ENCODE results near the gene UXS1.

UXS1 gene

DNA sequence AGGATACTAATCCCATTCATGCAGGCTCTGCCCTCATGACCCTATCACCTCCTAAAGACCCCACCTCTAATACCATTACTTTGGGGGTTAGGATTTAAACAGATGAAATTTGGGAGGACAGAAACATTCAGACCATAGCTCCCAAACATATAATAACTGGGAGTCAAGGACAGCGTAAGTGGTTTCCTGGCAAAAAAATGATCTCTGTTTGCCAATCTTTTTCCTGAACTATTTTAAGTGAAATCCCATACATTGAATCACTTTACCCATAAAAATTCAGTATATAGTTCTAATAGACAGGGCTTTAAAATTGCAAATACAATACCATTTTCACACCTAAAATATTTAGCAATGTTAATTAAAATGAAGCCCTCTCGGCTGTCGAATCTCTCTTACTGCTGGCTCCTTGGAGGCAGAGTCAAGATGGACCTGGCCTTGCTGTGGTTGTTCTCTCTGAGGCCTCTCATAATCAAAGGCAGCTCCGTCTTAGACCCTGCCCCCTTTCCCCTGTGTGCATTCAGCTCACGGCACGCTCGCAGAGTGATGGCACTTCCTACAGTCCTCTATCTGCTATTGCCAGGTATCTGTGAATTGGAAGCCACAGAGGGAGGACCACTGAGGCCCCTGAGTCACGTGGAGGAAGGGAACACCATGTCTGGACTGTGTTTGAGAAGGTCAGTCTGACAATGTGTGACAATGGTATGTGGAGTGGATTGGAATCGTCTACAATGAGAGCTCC is 132.3 kb downstream of the UXS1 start:
- no peak overlapping the region for H3K9ac ChIP-seq (ENCODE audit: low read depth, low read length)
- TF ChIP-seq EZH2 (IDR thresholded peaks at IDR 0.05; ENCODE audit: borderline replicate concordance, low read depth, low read length, severe bottlenecking) = no peak
- no peak for TF ChIP-seq CTCF (IDR thresholded peaks at IDR 0.05; ENCODE audit: borderline replicate concordance, extremely low read depth, low read length, poor library complexity, severe bottlenecking)
- H3K27me3 ChIP-seq (ENCODE audit: insufficient read depth, low read length, poor library complexity) = no peaks in the 10 kb centered on the region
- H3K4me2 ChIP-seq (ENCODE audit: insufficient read depth, low read length) = no peak overlapping the region
- H3K27ac ChIP-seq (ENCODE audit: low read length) = no peak overlapping the region
- H3K9me3 ChIP-seq (ENCODE audit: insufficient read depth, low read length, severe bottlenecking) = no peaks in the 10 kb centered on the region
- H3K4me1 ChIP-seq (ENCODE audit: insufficient read depth, low read length) = no peaks in the 10 kb centered on the region
- H2AFZ ChIP-seq (ENCODE audit: low read depth, low read length) = no peak overlapping the region
- no peak overlapping the region for H3K4me3 ChIP-seq (ENCODE audit: low read depth in 1 of 2, low read length in 2 of 2)
- H4K20me1 ChIP-seq (ENCODE audit: insufficient read depth, low read length) = no peaks in the 10 kb centered on the region
- H3K79me2 ChIP-seq (ENCODE audit: insufficient read depth, low read length) = no peaks in the 10 kb centered on the region
- DNase-seq (no peak), ATAC-seq (ENCODE audit: insufficient read depth, low read depth) (no peak)
- H3K36me3 ChIP-seq (ENCODE audit: insufficient read depth, low read length) = no peaks in the 10 kb centered on the region

DNA sequence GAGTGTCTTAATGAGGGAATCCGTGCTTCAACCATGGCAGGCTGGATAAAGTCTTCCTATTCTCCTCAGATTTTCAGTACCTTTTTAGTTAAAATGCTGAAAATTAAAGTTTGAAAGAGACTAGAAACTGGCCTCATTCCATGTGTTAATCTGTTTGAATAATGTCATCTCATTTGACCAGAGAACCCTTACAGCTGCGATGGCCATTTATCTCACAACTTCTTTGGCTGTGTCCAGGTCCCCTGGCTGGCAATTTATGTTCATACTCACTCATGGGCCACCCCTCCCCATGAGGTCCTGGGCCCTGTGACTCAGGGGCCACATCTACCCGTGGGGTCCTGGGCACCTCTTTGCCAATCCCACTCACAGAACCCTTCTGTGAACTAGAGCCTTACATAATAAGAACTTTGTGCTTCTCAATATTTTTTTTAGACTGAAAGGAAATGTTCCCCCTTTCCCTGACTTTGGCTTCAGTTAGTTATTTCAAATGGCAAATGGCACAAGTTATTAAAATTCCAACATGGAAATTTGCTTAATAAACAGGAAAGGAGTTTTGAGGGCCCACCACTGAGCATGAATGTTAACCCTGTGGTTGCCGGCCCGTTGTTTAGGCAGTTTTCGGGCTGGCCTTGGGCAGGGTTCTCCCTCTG is 134.6 kb downstream of the UXS1 start:
- Histone ChIP-seq H3K4me3 (ENCODE audit: low read depth in 1 of 2, low read length in 2 of 2) (no peak overlapping the region), H2AFZ (ENCODE audit: low read depth, low read length) (no peak overlapping the region), H4K20me1 (ENCODE audit: insufficient read depth, low read length) (no peaks in the 10 kb centered on the region), H3K27me3 (ENCODE audit: insufficient read depth, low read length, poor library complexity) (no peaks in the 10 kb centered on the region), H3K36me3 (ENCODE audit: insufficient read depth, low read length) (no peaks in the 10 kb centered on the region), H3K4me1 (ENCODE audit: insufficient read depth, low read length) (0 out of 2 replicates have a peak, but pooled peaks cover 2% of the 10 kb centered on the region), H3K79me2 (ENCODE audit: insufficient read depth, low read length) (no peaks in the 10 kb centered on the region), H3K4me2 (ENCODE audit: insufficient read depth, low read length) (no peak overlapping the region), H3K27ac (ENCODE audit: low read length) (no peak overlapping the region), H3K9ac (ENCODE audit: low read depth, low read length) (no peak overlapping the region), H3K9me3 (ENCODE audit: insufficient read depth, low read length, severe bottlenecking) (no peaks in the 10 kb centered on the region)
- no peak for ATAC-seq (ENCODE audit: insufficient read depth, low read depth)
- no peak for TF ChIP-seq CTCF (IDR thresholded peaks at IDR 0.05; ENCODE audit: borderline replicate concordance, extremely low read depth, low read length, poor library complexity, severe bottlenecking)
- no peak for TF ChIP-seq EZH2 (IDR thresholded peaks at IDR 0.05; ENCODE audit: borderline replicate concordance, low read depth, low read length, severe bottlenecking)
- DNase-seq = no peak

DNA sequence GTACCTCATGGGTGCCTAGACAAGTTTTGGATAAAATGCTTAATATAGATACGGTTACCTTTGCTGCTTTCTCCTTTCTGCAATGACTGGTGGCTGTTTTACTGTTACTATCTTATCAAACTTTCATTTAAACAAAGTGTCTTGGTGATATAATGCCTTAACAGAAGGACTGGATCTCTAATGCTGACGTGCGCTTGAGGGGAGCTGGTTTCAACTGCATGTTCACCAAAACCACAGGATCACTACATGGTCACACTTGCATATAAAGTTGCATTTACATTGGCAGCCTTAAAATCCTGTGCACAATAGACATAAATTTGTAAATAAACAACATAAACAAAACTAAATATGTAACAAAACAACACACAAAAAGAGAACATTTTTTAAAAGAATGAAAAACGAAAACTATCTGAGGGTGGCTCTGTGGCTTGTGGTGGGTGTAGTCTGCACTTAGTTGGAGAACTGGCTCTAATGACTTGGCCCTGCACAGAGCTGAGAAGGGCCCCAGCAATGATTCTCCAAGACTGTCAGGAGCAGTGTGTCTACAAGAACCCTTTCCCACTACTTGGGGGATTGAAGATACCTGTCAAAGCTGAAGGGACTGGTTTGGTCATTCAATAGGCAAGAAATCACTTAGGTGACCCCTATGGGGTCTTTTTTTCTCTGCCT is 135.5 kb downstream of the UXS1 start:
- H3K4me1 ChIP-seq (ENCODE audit: insufficient read depth, low read length) = peaks cover 5% of the 10 kb centered on the region
- no peaks in the 10 kb centered on the region for H3K36me3 ChIP-seq (ENCODE audit: insufficient read depth, low read length)
- no peak for DNase-seq
- H2AFZ ChIP-seq (ENCODE audit: low read depth, low read length) = no peak overlapping the region
- H3K79me2 ChIP-seq (ENCODE audit: insufficient read depth, low read length) = no peaks in the 10 kb centered on the region
- H3K9ac ChIP-seq (ENCODE audit: low read depth, low read length) = no peak overlapping the region
- H3K9me3 ChIP-seq (ENCODE audit: insufficient read depth, low read length, severe bottlenecking) = no peaks in the 10 kb centered on the region
- no peak overlapping the region for H3K4me2 ChIP-seq (ENCODE audit: insufficient read depth, low read length)
- no peak for TF ChIP-seq EZH2 (IDR thresholded peaks at IDR 0.05; ENCODE audit: borderline replicate concordance, low read depth, low read length, severe bottlenecking)
- TF ChIP-seq CTCF (IDR thresholded peaks at IDR 0.05; ENCODE audit: borderline replicate concordance, extremely low read depth, low read length, poor library complexity, severe bottlenecking) = no peak
- no peak overlapping the region for H3K27ac ChIP-seq (ENCODE audit: low read length)
- H3K4me3 ChIP-seq (ENCODE audit: low read depth in 1 of 2, low read length in 2 of 2) = no peak overlapping the region
- no peaks in the 10 kb centered on the region for H3K27me3 ChIP-seq (ENCODE audit: insufficient read depth, low read length, poor library complexity)
- ATAC-seq (ENCODE audit: insufficient read depth, low read depth) = no peak
- H4K20me1 ChIP-seq (ENCODE audit: insufficient read depth, low read length) = no peaks in the 10 kb centered on the region

Data from DND-41 (cell line).